Right atrium auricular region (tissue), 2 donors: ENCODE measurements around the gene TMED1. TPM values are rescaled to one million over a fixed set of nuclear protein-coding genes. Genes with fewer than 3 reads are reported as not detected.

Experiments
- DNase-seq: peaks from one replicate; pipeline ENCODE4 v3.0.0-alpha.2; 2019; ENCODE audit warnings: low spot score
- H3K27ac ChIP-seq, 2 donors: fragments of 200-600 bp; sonication (generic); 1 replicate in 1 of 2; 2 replicates in 1 of 2; pipeline ENCODE4 v1.5.1; 2016 to 2019
- H3K27me3 ChIP-seq, 2 donors: fragments of 200-600 bp; sonication (generic); one replicate each; pipeline versions ENCODE4 v1.5.1 to v1.6.0; 2017 to 2019
- H3K36me3 ChIP-seq: fragments of 200-600 bp; sonication (generic); one replicate; pipeline ENCODE4 v1.5.1; 2016
- H3K4me1 ChIP-seq, 2 donors: fragments of 200-600 bp; sonication (generic); one replicate each; pipeline versions ENCODE4 v1.5.1 to v1.6.0; 2017 to 2019
- H3K4me3 ChIP-seq, 2 donors: fragments of 200-600 bp; sonication (generic); 1 replicate in 1 of 2; 2 replicates in 1 of 2; pipeline ENCODE4 v1.5.1; 2017 to 2019; ENCODE audit warnings: mild to moderate bottlenecking in 1 of 2, moderate library complexity in 1 of 2
- H3K9me3 ChIP-seq, 2 donors: fragments of 200-600 bp; sonication (generic); one replicate each; pipeline ENCODE4 v1.5.1; 2019
- total RNA-seq, 2 donors: library from RNA; depleted of rRNA; stranded (reverse); fragments of >200 nt; gene quantifications; one replicate each; pipeline ENCODE4 v1.1.0, GENCODE V29; 2016
- TF ChIP-seq, protein P1 (sequence below), 2 donors: fragments of 200-600 bp; sonication (generic); IDR thresholded peaks; one replicate each; pipeline ENCODE4 v1.5.1; 2019; ENCODE audit warnings: antibody characterized with exemption in 2 of 2

The TMED1 gene
- total RNA-seq, 2 donors from 2014 or later, result 39.3 to 50.9 TPM

DNA sequence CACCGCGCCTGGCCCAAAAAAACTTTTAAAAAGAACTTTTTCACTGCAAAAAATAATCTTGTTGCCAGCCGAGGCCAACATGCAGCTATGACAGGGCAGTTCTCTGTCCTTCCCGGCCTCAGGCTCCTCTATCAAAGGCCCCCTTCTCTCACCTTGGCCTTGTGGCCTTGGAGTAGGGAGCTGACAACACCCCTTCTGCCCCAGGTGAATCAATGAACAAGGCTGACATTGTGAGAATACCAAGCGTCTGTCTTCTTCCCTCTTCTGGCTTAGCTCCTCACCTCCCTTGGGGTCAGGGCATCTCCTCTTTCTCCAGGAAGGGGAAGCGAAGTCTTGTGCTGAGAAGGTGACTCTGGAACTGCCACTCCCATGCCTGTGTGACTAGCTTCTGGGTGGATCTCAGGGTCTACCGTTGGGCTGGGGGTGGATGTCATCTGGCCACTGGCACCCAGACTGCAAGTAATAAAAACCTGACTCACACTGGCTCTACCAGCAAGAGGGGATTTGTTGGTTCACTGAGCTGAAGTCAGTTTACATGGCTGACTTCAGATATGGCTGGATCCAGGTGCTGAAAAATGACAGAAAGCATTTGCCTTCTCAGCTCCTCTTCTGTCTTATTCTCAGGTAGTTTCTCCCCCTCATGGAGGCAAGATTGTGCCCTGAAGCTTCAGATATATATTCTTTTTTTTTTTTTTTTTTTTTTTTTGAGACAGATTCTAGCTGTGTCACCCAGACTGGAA is 18.5 kb upstream of the TMED1 start:
- H3K36me3 ChIP-seq, result no peaks in the 10 kb centered on the region
- TF ChIP-seq, protein P1, sequence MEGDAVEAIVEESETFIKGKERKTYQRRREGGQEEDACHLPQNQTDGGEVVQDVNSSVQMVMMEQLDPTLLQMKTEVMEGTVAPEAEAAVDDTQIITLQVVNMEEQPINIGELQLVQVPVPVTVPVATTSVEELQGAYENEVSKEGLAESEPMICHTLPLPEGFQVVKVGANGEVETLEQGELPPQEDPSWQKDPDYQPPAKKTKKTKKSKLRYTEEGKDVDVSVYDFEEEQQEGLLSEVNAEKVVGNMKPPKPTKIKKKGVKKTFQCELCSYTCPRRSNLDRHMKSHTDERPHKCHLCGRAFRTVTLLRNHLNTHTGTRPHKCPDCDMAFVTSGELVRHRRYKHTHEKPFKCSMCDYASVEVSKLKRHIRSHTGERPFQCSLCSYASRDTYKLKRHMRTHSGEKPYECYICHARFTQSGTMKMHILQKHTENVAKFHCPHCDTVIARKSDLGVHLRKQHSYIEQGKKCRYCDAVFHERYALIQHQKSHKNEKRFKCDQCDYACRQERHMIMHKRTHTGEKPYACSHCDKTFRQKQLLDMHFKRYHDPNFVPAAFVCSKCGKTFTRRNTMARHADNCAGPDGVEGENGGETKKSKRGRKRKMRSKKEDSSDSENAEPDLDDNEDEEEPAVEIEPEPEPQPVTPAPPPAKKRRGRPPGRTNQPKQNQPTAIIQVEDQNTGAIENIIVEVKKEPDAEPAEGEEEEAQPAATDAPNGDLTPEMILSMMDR (IDR thresholded peaks at IDR 0.05), result no peak
- H3K4me1 ChIP-seq, result no peaks in the 10 kb centered on the region
- no peak for DNase-seq
- H3K4me3 ChIP-seq, result no peak overlapping the region
- no peak overlapping the region for H3K27ac ChIP-seq
- H3K27me3 ChIP-seq, result no peaks in the 10 kb centered on the region
- no peaks in the 10 kb centered on the region for H3K9me3 ChIP-seq

DNA sequence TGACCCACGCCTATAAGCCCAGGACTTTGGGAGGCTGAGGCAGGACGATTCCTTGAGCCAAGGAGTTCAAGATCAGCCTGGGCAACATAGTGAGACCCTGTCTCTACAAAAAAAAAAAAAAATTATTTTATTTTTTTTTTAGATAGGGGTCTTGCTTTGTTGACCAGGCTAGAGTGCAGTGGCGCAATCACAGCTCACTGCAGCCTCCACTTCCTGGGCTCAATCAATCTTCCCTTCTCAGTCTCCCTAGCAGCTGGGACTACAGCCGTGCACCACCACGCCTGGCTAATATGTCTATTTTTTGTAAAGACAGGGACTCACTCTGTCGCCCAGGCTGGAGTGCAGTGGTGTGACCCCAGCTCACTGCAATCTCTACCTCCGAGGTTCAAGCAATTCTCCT is 16.9 kb upstream of the TMED1 start:
- no peaks in the 10 kb centered on the region for H3K4me1 ChIP-seq
- no peaks in the 10 kb centered on the region for H3K36me3 ChIP-seq
- H3K9me3 ChIP-seq, result no peaks in the 10 kb centered on the region
- TF ChIP-seq, protein P1 (IDR thresholded peaks at IDR 0.05), result no peak
- no peak overlapping the region for H3K4me3 ChIP-seq
- H3K27me3 ChIP-seq, result no peaks in the 10 kb centered on the region
- no peak for DNase-seq
- H3K27ac ChIP-seq, result no peak overlapping the region

DNA sequence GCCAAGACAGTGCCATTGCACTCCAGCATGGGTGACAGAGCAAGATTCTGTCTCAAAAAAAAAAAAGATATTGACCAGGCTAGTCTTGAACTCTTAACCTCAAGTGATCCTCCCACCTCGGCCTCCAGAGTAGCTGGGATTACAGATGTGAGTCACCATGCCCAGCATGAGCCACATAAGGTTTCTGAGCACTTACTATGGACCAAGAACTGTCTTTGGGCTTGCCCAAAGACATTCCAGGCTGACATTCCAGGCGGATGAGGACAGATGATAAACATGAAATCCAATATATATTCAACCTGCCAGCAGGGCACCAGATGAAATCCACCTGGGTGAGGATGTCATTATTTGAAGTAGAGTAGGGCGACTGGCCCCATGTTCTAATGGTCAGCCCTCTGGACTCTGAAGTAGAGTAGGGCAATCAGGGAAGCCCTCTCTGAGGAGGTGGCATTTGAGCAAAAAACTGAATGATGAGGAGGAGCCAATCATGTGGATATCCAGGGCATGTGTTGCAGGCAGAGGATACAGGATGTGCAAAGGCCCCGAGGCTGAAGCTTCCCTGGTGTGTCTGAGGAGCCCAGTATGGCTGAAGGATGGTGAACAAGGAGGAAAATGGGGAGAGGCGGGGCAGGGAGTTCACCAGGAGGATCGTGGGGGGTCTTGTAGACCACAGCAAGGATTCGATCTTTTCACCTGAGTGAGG is 16.2 kb upstream of the TMED1 start:
- Histone ChIP-seq H3K27me3 (no peaks in the 10 kb centered on the region), H3K4me3 (no peak overlapping the region), H3K9me3 (peaks cover 0 to 1% of the 10 kb centered on the region in 2 donors), H3K27ac (no peak overlapping the region), H3K4me1 (no peaks in the 10 kb centered on the region), H3K36me3 (no peaks in the 10 kb centered on the region)
- no peak for DNase-seq
- TF ChIP-seq, protein P1 (IDR thresholded peaks at IDR 0.05), result no peak

DNA sequence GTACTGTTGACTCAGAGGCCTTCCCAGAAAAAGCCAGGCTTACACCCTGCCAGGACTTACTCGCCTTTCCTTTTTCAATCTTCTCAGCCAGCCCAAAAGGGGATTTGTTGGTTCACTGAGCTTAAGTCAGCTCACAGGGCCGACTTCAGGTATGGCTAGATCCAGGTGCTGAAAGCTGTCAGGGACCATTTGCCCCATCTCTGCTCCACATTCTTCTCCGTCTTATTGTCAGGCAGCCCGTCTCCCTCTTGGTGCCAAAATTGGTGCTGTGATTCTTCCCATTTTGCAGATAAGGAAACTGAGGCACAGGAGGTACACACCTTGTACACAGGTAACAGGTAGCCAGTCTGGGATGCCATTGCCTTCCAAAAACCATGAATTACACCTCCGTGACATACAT is 14.6 kb upstream of the TMED1 start:
- Histone ChIP-seq H3K4me1 (no peaks in the 10 kb centered on the region), H3K36me3 (no peaks in the 10 kb centered on the region), H3K9me3 (peaks cover 0 to 15% of the 10 kb centered on the region in 2 donors), H3K27me3 (no peaks in the 10 kb centered on the region), H3K27ac (no peak overlapping the region), H3K4me3 (no peak overlapping the region)
- no peak for DNase-seq
- TF ChIP-seq, protein P1 (IDR thresholded peaks at IDR 0.05), result no peak

DNA sequence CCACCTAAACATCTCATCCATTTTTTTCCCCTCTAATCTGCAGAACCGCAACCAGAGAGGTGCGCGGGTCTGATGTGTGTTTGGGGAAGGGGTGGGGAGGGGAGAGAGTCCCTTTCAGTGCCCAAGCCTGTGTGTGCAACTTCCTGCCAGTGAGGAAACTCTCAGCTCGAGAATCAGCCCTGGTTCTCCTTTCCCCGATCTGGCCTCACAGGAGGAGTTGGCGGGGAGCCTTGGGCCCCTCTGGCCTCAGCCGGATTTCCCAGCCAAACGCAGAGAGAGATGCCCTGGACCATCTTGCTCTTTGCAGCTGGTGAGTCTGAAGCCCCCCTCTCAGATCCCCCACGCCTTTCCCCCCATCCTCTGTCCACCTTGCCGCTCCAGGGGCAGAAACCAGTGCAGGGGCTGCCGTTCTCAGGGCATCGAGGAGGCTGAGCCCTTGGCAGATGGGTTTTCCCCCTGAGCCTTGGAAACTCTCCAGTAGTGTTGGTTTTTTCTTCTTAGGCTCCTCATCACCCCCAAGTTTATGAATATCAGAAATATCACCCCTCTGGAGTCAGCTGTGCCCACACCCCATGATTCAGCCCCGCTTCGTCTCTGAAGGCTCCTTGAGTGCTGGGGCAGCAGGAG is 12.3 kb upstream of the TMED1 start, which contains the start of gene C19orf38:
TSS of gene C19orf38 (plus strand) at position 186 of the 627 bp plus-strand sequence. CDS start at position 280, 94 bp downstream.
- no peak within 1 kb of the TSS for H3K4me3 ChIP-seq
- no peak within 1 kb of the TSS for H3K27ac ChIP-seq
- no peak for DNase-seq
- H3K27me3 ChIP-seq, result no peaks in the 10 kb centered on the region
- H3K9me3 ChIP-seq, result peaks cover 0 to 15% of the 10 kb centered on the region in 2 donors
- H3K36me3 ChIP-seq, result no peaks in the 10 kb centered on the region
- TF ChIP-seq, protein P1 (IDR thresholded peaks at IDR 0.05), result no peak
- no peaks in the 10 kb centered on the region for H3K4me1 ChIP-seq
